Measurements from ENCODE around the gene ENPEP.
"Not testable (repeated sequence)": the region's sequence is repeated elsewhere in the genome, so short reads cannot be mapped to it uniquely, and the experiment has no call there.

The ENPEP gene

GRCh38 chr4:110484029-110484428, 8.1 kb downstream of the ENPEP start:
- no peak for DNase-seq (ENCODE audit: low read depth)

- DNase-seq (ENCODE audit: low read depth): no peak
These were observed 8.8 kb downstream of the ENPEP start for GRCh38 chr4:110484767-110485166.

DNA sequence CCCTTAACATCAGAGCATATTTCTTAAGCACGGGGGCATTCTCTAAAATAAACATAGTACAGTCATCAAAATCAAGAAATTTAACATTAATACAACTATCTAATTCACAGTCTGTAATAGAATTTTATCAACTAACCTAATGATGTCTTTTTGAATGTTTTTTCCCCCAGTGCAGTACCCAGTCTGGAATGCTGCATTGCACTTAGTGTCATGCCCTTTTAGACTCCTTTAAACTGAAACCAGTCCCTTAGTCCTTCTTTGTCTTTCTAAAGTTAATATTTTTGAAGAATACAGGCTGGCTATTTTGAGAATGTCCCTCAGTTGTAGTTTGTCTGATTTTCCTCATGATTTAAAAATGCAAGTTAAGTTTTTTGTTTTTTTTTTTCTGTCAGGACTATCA, 9.5 kb downstream of the ENPEP start:
- DNase-seq (ENCODE audit: low read depth): no peak

GRCh38 chr4:110486256-110486655, 10.3 kb downstream of the ENPEP start:
- no peak for DNase-seq (ENCODE audit: low read depth)

DNA sequence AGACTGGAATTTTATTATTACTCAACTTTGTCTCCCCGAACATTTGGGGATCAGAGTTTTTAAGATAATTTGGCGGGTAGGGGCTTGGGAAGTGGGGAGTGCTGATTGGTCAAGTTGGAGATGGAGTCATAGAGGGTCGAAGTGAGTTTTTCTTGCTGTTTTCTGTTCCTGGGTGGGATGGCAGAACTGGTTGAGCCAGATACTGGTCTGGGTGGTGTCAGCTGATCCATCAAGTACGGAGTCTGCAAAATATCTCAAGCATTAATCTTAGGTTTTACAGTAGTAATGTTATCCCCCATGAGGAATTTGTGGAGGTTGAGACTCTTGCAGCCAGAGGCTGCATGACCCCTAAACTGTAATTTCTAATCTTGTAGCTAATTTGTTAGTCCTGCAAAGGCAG, 10.9 kb downstream of the ENPEP start:
- not testable (repeated sequence) for DNase-seq (ENCODE audit: low read depth)

DNA sequence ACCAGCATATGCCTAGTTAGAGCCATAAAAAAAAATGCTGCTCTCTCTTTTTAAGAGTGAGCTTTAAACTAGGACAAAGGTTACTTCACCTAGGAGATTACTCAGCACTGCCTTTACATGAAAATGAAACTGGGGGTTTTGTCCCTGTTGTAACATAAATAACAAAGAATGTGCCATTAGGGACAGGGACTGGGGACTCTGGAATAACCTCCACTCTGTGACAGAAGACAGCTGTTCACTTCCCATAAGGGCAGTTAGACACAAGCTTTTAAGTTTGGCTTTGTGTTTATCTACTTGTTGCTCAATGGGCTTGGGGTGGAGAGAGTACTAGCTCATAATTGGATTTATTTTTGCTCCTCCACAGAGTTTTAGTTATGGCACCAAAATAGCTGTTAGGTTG, 11.9 kb downstream of the ENPEP start:
- no peak for DNase-seq (ENCODE audit: low read depth)

- no peak for DNase-seq (ENCODE audit: low read depth)
These were observed 14.1 kb downstream of the ENPEP start for GRCh38 chr4:110489901-110490508.

DNA sequence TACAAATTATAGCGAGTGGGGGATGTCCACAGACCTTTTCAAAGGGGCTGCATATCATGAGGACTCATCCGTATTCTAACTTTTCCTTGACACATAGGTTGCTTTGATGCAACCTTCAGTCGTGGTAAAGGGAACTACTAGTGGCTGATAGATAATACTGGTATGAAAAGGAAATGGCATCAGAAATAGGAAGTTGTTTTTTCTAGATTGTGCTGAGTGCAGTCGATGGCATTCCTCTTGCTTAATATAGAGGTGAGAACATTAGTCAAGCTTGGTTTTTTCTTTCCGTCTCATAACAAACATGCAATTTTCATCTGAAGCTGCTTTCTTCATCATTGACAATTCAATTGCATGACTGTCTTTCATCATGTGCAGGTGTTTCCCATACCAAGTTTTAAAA, 16.6 kb downstream of the ENPEP start:
- no peak for DNase-seq (ENCODE audit: low read depth)

DNA sequence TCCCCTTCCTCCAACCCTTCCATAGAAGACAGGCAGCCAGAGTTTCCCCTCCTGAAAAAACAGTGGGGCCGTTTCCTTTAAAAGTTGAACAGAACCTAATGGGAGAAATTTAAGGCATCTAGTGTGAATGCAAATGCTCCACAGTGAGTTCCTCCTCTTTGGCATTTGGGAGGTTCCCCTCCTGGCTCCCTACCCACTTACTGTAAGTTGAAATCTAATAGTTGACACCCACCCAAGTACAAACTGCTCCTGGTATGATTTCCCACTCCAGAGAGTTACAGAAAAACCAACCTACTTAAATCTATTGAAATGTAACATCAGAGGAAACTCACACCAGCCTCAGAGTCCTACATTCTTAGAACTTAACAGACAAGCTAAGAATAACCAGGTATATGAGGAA, 17.6 kb downstream of the ENPEP start:
- DNase-seq (ENCODE audit: low read depth): no peak

GRCh38 chr4:110498420-110498819, 22.5 kb downstream of the ENPEP start:
- DNase-seq (ENCODE audit: low read depth): no peak

GRCh38 chr4:110499126-110499525, 23.2 kb downstream of the ENPEP start:
- DNase-seq (ENCODE audit: low read depth): no peak

- no peak for DNase-seq (ENCODE audit: low read depth)
These were observed 25.9 kb downstream of the ENPEP start for GRCh38 chr4:110501826-110502225.

- DNase-seq (ENCODE audit: low read depth): no peak
These were observed 27.5 kb downstream of the ENPEP start for GRCh38 chr4:110503270-110504083.

DNA sequence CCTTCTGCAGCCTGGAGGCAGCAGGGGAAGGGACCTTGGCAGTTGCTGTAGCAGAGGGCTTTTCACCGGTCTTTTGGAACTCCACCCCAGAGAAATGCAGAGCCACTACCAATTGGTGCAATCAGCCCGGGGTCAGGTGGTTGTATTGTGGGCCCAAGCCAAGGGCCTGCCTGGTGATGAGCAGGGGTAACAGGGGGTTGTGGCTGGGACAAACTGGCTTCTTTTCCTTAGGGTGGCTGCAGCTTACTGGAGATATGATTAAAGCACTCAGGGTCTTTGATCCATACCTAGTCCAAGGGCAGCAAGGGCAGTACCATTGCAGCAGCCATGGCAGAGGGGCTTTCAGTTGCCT, 28.1 kb downstream of the ENPEP start:
- no peak for DNase-seq (ENCODE audit: low read depth)

DNA sequence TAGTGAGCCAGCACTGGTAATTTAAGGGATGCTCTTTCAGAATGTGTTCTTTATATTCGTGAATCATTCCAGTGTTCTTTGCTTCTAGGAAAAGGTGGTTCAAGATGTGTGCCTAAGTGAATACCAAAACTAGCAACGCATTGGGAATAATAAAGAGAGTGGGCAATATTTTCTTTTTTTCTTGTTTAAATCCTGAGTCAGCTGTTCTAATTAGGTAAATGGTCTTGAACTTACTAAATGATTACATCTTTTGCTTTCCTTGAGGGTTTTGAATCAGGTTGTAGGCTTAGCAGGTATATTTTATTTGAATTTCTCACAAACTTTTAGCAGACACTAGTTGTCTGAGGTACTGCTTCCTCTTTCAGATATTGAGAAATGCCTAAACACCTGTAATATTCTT, 29.5 kb downstream of the ENPEP start:
- no peak for DNase-seq (ENCODE audit: low read depth)

DNA sequence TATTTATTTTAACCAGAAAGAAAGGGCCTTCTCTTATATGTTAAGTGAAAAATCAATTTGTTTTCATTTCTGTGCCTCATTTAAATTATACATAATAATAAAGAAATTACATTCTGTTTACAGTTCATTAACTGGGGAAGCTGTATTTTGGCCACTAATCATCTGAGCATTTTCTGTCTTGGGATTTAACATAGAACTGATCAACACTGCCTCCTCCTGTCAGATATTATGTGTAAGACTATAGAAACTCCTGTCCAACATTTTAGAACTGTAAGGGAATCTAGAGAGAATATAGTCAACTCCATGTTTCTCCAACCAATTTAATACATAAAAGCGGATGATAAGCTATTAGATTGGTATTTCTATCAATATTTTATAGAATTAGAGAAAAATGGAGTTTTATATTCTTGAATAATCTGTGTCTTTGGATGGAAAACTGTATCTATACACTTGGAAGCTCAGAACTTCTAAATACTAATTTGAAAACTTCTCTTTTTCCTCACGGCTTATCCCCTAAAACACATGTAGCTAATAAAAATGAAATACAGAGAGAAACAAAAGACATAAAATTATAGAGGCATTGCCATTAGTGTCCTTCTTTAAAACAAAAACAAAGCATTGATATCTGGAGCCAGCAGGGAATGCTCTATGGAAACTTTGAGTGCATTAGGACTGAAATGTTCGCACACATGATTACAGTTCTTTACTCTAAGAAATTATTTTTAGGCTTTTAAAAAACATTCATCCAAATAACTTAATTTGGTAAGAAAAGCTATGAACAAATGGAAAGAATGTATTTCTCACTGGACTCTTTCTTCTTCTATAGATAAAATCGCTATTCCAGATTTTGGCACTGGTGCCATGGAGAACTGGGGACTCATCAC, 33.1 kb downstream of the ENPEP start:
- no peak for DNase-seq (ENCODE audit: low read depth)

GRCh38 chr4:110510277-110510676, 34.3 kb downstream of the ENPEP start:
- DNase-seq (ENCODE audit: low read depth): no peak

- no peak for DNase-seq (ENCODE audit: low read depth)
These were observed 35.1 kb downstream of the ENPEP start for GRCh38 chr4:110510955-110511544.

GRCh38 chr4:110512901-110513300, 36.9 kb downstream of the ENPEP start:
- DNase-seq (ENCODE audit: low read depth): no peak

GRCh38 chr4:110514889-110515479, 39.0 kb downstream of the ENPEP start:
- DNase-seq (ENCODE audit: low read depth): no peak

GRCh38 chr4:110515676-110516075, 39.7 kb downstream of the ENPEP start:
- DNase-seq (ENCODE audit: low read depth): no peak

All from T-helper 22 cell (primary cell).